ENCODE data around the gene IP6K2.
"Not testable (repeated sequence)": the region's sequence is repeated elsewhere in the genome, so short reads cannot be mapped to it uniquely, and the experiment has no call there.

Gene IP6K2, protein sequence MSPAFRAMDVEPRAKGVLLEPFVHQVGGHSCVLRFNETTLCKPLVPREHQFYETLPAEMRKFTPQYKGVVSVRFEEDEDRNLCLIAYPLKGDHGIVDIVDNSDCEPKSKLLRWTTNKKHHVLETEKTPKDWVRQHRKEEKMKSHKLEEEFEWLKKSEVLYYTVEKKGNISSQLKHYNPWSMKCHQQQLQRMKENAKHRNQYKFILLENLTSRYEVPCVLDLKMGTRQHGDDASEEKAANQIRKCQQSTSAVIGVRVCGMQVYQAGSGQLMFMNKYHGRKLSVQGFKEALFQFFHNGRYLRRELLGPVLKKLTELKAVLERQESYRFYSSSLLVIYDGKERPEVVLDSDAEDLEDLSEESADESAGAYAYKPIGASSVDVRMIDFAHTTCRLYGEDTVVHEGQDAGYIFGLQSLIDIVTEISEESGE

DNA sequence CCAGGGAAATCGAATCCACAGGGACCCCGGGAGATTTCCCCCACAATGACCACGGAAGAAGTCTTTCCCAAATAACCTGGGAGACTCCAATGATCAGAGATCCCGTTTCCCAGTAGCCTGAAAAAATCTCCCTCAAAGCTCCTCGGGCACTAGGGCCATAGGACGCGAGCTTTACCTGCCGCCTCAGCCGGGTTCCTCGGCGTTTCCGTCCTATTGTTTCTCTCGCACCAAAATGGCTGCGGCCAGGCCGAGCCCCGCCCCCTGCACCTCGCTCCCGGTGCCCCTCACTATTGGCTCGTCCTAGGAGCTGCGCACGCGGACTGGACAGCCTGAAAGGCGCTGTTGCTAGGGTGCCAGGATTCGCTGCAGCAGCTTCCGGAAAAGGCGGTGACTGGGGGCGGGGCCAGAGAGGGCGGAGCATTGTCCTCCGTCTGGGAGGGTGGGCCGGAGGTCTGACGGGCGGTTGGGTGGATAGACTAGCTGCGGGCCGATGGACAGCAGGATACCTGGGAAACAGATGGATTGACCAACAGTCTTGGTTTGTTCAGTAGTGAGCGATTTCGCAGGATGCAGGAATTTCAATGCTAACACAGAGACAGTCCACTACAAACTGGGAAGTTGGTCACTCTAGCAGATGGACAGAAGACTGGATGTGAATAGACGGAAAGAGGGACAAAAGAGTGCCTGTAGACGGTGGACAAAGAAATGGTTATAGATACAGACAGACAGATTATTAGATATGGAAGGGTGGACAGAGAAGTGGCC, at the start of gene IP6K2:
Gene IP6K2 (minus strand): TSS at position 240 of the 765 bp plus-strand sequence. CDS start 21,930 bp downstream, outside the sequence.
- DNase-seq = peak; percentile 99

DNA sequence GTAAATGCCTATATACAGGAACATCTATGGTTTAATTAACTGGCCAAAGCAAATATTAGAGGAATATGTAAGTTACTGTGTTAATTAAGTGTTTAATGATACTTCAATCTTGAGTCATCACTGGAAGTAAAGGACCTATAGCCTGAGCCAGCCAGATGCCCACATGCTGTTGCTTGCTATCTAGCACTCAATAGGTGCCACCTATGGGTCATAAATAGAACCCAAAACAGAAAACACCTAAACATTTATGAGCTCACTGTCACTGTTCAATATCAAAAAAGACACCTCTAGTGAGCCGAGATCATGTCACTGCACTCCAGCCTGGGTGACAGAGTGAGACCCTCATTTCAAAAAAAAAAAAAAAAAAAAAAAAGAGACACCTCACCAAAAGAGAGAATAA, 48.4 kb upstream of the IP6K2 start:
- peak; percentile 39 for DNase-seq

DNA sequence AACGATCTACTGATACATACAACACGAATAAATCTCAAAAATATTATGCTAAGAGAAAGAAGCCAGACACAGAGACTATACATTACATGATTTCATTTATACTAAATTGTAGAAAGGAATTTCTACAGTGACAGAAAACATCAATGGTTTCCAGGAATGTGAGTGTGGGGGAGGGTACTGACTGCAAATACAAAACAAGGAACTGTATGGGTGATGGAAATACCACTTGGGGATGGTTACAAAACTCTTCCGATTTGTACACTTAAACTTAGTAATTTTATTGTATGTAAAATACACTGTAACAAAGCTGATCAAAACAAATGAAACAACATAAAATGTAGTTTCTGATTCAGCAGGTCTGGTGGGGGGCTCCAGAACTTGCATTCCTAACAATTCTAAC, 45.8 kb upstream of the IP6K2 start:
- no peak for DNase-seq

DNA sequence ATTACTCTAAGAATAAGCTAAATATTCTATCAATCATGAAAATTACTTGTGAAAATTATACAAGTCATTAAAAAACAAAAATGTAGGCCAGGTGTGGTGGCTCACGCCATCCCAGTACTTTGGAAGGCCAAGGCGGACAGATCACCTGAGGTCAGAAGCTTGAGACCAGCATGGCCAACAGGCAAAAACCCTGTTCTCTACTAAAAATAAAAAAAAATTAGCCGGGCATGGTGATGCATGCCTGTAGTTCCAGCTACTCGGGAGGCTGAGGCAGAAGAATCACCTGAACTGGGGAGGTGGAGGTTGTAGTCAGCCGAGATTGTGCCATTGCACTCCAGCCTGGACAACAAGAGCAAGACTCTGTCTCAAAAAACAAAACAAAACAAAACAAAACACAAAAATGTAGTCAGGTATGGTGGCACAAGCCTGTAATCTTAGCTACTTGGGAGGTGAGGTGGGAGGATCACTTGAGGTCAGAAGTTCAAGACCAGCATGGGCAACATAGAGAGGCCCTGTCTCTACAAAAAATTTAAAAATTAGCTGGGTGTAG, 43.0 kb upstream of the IP6K2 start:
- not testable (repeated sequence) for DNase-seq

DNA sequence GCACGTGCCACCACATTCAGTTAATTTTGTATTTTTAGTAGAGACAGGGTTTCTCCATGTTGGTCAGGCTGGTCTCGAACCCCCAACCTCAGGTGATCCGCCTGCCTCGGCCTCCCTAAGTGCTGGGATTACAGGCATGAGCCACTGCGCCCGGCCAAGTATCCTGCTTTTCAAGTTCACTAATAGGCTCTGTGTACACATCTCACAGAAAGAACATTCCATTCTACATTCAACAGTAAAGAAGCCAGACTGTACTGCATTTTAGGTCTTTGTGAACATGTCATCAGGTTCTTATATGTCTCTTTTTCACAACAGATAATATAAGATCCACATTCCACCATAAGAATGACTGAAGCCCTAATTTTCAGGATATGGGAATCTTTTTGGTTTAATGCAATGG, 42.5 kb upstream of the IP6K2 start:
- DNase-seq = not testable (repeated sequence)

DNA sequence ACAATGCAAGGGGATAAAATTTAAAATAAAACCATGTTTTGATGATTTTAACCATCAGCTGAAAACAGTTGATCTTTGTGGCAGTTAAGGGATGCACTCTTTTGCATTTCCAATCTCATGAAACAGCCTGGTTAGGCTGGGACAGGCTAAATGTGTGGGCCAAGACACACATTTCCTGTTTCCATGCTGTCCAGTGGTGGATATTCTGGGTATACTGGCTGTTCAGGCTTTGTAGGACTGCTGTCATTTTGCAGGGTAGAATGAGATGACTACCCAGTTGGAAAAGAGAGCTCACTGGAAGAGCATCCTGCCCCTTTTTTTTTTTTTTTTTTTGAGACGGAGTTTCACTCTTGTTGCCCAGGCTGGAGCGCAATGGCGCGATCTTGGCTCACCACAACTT, 42.0 kb upstream of the IP6K2 start:
- DNase-seq = no peak

DNA sequence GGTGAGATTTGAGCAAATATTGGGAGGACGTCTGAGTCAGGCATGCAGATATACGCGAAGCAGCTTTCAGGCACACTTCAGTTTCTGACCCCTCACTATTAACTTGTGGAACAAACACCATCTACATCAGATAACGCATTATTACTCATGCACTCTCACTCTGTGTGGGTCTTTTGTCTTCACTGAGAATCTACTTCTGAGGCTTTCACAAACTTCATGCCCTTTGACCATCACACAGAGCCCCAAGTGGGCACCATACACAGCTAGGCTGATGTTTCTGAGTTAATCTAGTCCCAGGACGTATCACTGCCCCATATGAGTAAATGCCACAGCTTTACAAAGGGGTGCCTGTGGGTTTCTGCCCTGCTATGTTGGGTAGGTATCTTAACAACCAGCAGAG, 39.6 kb upstream of the IP6K2 start:
- no peak for DNase-seq

DNA sequence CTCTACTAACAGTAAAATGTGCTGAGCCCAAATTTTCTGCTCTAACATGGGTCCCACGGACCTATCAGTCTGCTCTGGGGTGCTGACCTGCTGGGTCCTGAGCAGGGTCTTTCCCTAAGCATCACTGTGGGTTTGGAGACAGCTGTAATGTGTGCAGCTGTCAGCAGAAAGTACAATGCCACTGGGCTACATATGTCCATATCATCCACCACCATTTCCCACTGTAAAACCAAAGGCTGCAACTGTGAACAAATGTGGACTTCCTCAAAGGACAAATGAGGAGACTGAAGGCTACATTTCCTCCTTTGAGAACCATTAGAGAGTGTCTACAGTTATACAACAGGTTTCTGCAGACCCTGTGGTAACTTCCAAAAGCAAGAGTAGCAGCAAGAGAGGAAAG, 33.8 kb upstream of the IP6K2 start:
- DNase-seq = no peak

DNA sequence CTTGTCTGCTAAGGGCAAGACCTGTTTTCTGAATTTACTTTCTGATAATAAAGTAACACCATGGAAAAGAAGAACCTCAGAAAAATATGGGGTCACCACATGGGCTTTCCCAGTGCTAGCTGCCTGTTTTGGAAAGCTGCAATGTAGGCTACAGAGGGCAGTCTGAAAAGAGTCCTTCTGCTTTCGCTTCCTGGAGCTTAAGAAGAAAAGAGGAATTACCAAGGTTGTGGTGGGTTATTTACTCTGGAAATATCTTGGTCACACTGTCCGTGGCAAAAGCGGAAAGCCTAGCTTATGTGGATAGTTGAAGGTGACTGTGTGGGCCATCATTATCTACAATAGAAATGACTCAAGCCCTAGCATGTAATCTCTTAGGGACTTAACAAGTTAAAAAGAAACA, 31.7 kb upstream of the IP6K2 start:
- no peak for DNase-seq

DNA sequence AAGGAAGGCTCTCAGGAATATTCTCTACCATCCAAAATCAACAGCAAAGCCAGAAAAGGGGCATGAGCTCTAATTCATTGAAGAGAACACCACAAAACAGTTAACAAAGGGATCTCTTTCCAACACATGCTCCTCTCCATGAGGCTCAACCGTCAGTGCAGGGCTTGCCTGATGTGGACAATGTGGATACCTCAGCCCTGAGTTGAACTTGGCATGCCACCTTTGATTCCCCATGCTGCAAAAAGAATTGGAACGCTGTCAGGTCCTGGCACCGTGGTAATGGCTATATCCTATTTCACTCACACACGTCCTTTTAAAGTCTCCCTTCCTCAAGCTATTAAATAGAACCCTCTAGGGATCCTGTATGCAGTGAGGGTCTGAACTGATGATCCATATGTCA, 30.7 kb upstream of the IP6K2 start:
- no peak for DNase-seq

DNA sequence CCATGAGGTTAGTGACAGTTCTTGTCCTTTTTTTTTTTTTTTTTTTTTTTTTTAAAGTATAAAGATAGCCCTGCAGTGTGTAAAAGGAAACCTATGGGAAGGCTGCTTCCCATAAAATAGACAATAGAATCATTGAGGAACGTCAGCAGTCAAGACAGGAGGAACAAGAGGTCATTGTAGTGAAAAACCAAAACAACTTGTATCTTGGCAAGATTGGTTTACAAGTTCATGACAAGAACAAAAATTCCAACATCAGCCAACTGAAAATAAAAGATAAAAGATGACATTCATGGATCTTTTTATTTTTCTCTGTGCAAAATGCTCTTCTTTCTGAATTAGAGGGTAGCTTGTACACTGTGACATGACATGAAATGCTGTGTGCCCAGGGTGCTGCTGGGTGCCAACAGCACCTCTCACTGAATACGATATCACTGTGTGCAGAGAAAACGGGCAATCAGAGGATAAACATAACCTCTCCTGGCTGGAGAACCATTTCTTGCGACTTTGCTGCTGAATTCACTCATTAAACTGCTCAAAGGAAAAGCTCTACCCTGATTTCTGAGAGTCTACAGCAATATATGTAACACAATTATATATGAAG, 30.1 kb upstream of the IP6K2 start:
- no peak for DNase-seq

DNA sequence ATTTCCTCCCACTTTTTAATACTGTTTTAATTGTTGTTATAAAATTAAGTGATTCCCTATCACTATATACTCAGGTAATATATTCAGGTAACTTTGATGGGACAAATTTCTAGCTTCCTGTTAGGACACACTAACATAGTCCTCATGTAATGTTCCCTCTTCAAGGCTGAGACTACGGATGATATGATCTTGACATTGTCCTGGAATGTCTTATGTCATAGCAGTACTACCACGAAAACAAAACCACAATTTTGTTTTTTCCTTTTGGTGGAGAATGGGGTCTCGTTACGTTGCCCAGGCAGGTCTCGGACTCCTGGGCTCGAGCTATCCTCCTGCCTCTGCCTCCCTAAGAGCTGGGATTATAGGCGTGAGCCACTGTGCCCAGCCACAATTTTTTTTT, 26.8 kb upstream of the IP6K2 start:
- no peak for DNase-seq

DNA sequence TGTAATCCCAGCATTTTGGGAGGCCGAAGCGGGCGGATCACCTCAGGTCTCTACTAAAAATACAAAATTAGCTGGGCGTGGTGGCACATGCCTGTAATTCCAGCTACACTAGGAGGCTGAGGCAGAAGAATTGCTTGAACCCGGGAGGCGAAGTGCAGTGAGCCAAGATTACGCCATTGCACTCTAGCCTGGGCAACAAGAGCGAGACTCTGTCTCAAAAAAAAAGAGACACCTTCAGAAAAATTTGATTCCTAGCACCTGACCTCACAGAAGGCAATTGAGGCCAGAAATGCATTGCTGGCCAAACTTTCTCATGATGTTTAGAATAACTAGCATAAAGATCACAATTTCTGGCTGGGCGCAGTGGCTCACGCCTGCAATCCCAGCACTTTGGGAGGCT, 24.2 kb upstream of the IP6K2 start:
- DNase-seq = not testable (repeated sequence)

DNA sequence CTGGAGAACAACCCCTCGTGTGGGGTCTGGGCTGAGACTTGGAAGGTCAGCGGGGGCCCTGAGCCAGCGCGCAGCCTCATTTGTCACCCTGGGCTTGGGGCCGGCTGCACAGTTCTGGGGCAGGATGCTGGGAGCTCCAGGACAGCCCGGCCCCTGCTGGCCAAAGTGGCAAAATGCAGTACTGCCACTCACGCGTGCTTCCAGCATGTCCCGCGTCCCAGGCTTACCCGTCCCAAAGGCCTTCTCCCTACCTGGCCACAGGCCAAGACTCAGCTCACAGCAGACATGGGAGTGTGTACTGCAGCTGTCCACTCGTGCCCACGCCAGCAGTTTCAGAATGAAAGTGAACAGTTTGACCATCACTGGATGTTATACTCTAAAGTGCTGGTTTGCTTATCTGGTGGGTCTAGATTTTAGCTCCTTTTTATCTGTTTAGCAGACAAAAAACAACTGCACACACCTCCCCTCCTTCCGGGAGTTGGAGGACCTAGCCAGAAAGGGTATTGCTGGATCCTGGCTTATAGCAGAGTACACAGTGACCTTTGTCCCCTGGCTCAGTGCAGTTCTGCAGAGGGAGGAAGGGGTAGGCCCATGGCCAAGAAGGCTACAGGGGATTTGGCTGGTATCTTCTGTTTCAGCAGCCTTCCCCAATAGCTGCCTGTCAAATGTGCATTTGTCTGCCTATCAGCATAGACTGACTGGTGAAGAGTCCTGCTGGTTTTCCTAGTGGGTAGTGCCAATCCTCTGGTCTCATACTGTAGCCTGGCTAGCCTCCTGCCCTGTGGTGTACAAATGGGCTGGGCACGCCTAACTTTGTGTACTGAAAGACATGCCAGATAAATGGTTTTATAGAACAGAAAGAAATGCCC, 23.2 kb upstream of the IP6K2 start:
- peak; percentile 78 for DNase-seq

DNA sequence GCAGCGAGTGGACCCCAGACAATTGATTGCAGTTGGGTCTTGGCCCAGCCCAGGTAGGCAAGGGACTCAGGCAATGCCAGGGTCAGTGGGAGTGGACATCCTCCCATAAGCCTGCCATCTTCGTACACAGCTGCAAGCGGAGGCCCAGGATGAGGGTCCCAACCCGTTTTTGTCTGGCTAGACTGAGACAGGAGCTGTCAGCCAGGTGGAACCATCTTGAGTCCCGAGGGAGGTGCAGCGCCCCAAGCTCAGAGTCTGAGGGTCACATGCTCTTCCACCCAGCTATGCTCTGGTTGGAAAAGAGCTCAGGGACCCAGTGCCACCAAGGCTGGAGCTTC, 22.6 kb upstream of the IP6K2 start:
- DNase-seq = no peak

DNA sequence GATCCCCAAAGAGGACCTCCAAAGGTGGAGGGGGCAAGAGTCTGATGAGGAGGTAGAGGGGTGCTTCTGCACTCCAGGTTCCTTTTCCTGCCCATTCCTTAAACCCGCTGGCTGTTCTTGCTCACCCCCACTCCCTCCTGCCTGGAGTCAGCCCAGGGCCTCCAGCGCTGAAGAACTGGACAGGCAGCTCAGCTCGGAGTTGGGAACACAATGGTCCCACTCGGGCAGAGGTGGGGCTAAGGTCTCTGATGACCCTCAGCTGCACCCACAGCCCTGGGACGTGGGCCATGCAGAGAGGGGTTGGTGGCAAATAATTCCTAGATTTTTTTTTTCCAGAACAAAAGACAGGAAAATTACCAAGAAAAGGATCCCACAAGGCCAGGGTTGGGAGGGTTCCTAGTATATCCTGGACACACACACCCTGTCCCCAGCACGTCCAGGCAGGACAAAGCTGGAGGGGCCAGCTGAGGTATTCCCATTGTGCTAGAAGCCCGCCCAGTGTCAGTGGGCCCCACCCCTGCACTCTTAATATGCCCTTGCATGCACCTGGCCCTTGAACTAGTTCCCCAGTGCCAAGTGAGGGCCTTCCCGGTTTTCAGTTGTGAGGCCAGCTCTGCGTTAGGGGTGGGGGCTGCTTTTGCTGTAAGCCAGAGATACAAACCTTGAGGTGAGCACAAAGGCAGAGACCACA, 22.1 kb upstream of the IP6K2 start:
- DNase-seq = no peak

DNA sequence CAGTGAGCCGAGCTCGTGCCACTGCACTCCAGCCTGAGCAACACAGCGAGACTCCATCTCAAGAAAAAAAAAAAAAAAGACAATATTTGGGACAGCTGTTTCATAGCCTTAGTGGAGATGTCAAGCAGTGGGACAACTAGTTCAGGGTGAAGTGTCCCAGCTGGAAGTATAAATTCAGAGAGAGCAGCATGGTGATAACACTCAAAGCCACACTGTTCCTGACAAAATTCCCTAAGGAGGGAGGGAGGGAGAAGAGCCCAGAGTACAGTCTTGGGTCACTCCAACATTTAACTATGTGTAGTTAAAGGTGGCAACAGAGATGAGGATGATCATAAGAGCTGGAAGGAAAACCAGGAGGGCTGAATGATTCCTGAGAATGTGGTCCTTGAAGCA, 21.1 kb upstream of the IP6K2 start:
- no peak for DNase-seq

DNA sequence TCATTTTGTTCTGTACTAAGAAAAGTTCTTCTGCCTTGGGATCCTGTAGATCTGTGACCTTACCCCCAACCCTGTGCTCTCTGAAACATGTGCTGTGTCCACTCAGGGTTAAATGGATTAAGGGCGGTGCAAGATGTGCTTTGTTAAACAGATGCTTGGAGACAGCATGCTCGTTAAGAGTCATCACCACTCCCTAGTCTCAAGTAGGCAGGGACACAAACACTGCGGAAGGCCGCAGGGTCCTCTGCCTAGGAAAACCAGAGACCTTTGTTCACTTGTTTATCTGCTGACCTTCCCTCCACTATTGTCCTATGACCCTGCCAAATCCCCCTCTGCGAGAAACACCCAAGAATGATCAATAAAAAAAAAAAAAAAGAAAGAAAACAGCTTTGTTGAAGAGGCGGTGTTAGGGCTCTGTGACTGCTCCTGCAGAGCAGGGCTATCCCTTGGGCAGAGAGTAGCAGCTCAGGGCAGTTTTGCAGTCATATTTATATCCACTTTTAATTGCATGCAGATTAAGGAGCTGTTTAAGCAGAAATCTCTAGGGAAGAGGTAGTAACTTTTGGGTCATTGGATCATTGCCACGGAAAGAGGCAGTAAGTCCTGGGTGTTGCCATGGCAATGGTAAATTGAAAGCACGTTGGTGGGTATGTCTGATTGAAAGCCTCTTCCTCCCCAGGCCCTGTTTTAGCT, 18.2 kb upstream of the IP6K2 start:
- peak; percentile 71 for DNase-seq

DNA sequence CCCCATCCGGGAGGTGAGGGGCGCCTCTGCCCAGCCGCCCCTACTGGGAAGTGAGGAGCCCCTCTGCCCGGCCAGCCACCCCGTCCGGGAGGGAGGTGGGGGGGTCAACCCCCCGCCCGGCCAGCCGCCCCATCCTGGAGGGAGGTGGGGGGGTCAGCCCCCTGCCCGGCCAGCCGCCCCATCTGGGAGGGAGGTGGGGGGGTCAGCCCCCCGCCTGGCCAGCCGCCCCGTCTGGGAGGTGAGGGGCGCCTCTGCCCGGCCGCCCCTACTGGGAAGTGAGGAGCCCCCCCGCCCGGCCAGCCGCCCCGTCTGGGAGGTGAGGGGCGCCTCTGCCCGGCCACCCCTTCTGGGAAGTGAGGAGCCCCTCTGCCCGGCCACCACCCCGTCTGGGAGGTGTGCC, 17.5 kb upstream of the IP6K2 start:
- DNase-seq = not testable (repeated sequence)

DNA sequence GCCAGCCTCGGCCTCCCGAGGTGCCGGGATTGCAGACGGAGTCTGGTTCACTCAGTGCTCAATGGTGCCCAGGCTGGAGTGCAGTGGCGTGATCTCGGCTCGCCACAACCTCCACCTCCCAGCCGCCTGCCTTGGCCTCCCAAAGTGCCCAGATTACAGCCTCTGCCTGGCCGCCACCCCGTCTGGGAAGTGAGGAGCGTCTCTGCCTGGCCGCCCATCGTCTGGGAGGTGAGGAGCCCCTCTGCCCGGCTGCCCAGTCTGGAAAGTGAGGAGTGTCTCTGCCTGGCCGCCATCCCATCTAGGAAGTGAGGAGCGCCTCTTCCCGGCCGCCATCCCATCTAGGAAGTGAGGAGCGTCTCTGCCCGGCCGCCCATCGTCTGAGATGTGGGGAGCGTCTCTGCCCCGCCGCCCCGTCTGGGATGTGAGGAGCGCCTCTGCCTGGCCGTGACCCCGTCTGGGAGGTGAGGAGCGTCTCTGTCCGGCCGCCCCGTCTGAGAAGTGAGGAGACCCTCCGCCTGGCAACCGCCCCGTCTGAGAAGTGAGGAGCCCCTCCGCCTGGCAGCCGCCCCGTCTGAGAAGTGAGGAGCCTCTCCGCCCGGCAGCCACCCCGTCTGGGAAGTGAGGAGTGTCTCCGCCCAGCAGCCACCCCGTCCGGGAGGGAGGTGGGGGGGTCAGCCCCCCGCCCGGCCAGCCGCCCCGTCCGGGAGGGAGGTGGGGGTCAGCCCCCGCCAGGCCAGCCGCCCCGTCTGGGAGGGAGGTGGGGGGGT, 16.9 kb upstream of the IP6K2 start:
- DNase-seq = not testable (repeated sequence)

DNA sequence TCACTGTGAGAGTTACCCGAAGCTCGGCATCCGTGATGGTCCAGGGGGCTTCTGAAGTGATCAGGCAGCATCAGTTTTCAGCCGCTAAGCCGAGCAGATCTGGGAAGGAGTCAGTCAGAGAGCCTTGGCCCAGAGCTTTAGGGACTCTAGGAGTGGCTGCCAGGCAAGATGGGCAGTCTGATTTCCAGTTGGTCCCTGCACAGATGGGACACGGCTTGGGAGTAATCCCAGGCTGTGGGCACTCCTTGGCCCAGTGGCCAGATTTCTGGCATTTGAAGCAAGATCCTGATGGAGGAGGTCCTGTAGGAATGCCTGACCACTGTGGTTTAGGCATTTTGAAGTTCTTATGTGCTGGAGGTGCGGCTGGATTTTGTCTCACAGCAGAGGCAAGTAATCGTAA, 10.5 kb upstream of the IP6K2 start:
- no peak for DNase-seq
